PFSK-1 (cell line): ENCODE measurements around the gene MPZL1.

Experiments used
- FOXP2 ChIP-seq: optimal IDR thresholded peaks from 2 replicates; pipeline ENCODE3; 2011; ENCODE audit warnings: borderline replicate concordance, control low read depth, inconsistent platforms; ENCODE audit not compliant: insufficient read depth; ENCODE audit errors: extremely low read length, extremely low read depth
- POLR2AphosphoS5 ChIP-seq: IDR thresholded peaks from 2 replicates; pipeline ENCODE4 v1.6.1; 2012; ENCODE audit warnings: low read depth, mild to moderate bottlenecking, control low read depth, low read length, moderate library complexity
- SIN3A ChIP-seq: IDR thresholded peaks from 2 replicates; pipeline ENCODE4 v1.6.1; 2012; ENCODE audit warnings: mild to moderate bottlenecking, low read length, moderate library complexity, borderline replicate concordance; ENCODE audit not compliant: insufficient read depth
- TAF1 ChIP-seq: IDR thresholded peaks from 2 replicates; pipeline ENCODE4 v1.6.1; 2012; ENCODE audit warnings: low read length, control low read depth, borderline replicate concordance; ENCODE audit not compliant: insufficient read depth
- TF ChIP-seq, protein P1 (sequence below), 2 experiments: IDR thresholded peaks; 2 replicates each; pipeline versions ENCODE4 v1.6.1 to v1.8.0; 2011 to 2012; ENCODE audit warnings: low read depth in 2 of 2, low read length in 2 of 2, control low read depth in 1 of 2, inconsistent platforms in 1 of 2, mild to moderate bottlenecking in 1 of 2, moderate library complexity in 1 of 2; ENCODE audit not compliant: insufficient read depth in 1 of 2

Gene MPZL1

DNA sequence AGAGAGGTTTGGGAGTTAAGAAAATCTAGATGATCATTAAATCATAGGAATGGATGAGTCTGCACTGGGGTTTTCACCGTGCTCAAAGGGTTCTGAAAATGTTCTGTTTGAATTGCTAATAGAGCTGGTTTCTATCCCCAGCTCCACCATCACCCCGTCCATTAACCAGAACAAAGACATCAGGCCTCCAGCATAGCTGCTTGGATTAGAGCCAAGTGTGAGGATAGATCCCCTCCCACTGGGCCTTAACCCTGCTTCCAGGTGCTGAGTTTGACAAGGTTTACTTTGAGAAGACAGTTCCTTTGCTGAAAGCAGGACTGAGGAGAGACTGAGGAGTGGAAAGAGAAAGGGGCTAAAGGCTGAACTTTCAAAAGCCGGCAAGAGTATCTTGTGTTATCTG lies 48.3 kb downstream of the MPZL1 start:
- TF ChIP-seq FOXP2 = no peak
- TF ChIP-seq, protein P1, sequence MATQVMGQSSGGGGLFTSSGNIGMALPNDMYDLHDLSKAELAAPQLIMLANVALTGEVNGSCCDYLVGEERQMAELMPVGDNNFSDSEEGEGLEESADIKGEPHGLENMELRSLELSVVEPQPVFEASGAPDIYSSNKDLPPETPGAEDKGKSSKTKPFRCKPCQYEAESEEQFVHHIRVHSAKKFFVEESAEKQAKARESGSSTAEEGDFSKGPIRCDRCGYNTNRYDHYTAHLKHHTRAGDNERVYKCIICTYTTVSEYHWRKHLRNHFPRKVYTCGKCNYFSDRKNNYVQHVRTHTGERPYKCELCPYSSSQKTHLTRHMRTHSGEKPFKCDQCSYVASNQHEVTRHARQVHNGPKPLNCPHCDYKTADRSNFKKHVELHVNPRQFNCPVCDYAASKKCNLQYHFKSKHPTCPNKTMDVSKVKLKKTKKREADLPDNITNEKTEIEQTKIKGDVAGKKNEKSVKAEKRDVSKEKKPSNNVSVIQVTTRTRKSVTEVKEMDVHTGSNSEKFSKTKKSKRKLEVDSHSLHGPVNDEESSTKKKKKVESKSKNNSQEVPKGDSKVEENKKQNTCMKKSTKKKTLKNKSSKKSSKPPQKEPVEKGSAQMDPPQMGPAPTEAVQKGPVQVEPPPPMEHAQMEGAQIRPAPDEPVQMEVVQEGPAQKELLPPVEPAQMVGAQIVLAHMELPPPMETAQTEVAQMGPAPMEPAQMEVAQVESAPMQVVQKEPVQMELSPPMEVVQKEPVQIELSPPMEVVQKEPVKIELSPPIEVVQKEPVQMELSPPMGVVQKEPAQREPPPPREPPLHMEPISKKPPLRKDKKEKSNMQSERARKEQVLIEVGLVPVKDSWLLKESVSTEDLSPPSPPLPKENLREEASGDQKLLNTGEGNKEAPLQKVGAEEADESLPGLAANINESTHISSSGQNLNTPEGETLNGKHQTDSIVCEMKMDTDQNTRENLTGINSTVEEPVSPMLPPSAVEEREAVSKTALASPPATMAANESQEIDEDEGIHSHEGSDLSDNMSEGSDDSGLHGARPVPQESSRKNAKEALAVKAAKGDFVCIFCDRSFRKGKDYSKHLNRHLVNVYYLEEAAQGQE (IDR thresholded peaks at IDR 0.05; ENCODE audit: insufficient read depth in 1 of 2, low read depth in 2 of 2, low read length in 2 of 2) = no peak
- no peak for TF ChIP-seq POLR2AphosphoS5
- TF ChIP-seq SIN3A = no peak
- no peak for TF ChIP-seq TAF1

DNA sequence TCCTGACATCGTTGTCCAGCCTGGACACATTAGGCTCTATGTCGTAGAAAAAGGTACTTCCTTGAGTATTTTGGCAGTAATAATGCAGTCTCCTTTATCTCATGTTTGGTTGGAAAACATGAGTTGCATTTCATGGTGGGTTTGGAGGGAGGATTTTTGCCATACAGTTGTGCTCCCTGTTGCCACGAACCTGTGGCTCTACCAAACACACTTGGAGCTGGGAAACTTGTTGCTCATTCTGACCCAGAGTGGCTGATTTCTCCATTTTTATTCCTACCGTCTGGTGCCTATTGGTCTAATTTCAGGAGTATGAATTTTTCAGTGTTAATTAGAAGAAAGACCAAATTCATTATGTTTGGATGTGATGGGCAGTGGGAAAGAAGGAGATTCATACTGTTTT lies 50.7 kb downstream of the MPZL1 start:
- TF ChIP-seq POLR2AphosphoS5 (no peak), TAF1 (no peak), FOXP2 (no peak), SIN3A (no peak)
- TF ChIP-seq, protein P1 (IDR thresholded peaks at IDR 0.05; ENCODE audit: insufficient read depth in 1 of 2, low read depth in 2 of 2, low read length in 2 of 2) = no peak

DNA sequence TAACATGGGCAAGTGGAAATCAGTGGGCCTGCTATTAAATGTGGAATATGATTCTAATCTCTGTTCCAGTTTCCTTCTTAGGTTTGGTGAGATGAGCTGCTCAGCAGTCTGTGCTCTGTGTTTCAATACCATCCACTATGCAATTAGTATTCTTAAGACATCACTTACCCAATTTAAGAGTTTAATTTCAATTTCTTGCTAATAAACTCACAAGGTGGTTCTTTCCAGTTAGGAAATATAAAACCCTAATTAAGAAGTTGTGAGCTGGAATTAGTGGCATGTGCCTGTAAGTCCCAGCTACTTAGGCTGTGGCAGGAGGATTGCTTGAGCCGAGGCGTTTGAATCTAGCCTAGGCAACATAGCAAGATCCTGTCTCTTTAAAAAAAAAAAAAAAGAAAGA lies 51.7 kb downstream of the MPZL1 start:
- TF ChIP-seq FOXP2 (no peak), SIN3A (no peak), TAF1 (no peak), POLR2AphosphoS5 (no peak)
- TF ChIP-seq, protein P1 (IDR thresholded peaks at IDR 0.05; ENCODE audit: insufficient read depth in 1 of 2, low read depth in 2 of 2, low read length in 2 of 2) = no peak

DNA sequence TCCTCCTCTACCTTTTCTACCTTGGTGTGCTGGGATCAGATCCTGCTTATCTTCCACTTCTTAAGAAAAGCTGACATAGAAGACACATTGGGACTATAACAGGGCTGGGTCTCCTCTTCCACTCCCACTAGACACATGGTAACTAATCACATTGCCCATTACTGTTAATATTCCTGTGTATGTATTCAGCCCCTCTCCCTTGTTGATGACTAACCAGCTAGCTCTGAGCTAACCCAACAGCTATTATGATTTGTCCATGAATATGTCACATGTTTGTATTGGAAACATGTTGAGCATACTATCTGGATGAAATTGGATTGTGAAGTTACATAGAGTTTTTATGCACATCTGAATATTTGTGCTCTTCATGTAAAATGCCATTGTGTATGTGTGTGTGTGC lies 52.9 kb downstream of the MPZL1 start:
- TF ChIP-seq TAF1 (no peak), FOXP2 (no peak), POLR2AphosphoS5 (no peak), SIN3A (no peak)
- TF ChIP-seq, protein P1 (IDR thresholded peaks at IDR 0.05; ENCODE audit: insufficient read depth in 1 of 2, low read depth in 2 of 2, low read length in 2 of 2) = no peak

DNA sequence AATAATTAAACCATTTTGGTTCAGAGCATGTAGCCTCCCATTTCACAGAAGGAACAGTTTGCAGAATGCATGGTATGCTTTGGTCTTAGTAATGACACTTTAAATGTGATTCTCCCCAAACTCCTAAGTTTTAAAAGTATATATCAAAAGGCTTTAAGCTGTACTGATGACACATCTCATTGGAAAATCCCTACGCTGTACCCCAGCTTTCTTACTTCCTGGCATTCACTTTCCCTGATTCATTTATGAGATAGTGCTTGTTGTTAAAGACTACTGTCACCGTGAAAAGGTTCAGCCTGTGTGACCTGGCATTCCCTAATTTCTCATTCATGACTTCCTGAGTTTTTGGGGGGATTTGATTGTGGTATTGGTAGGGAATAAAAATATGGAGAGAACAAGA lies 53.4 kb downstream of the MPZL1 start:
- TF ChIP-seq TAF1 (no peak), SIN3A (no peak), FOXP2 (no peak), POLR2AphosphoS5 (no peak)
- TF ChIP-seq, protein P1 (IDR thresholded peaks at IDR 0.05; ENCODE audit: insufficient read depth in 1 of 2, low read depth in 2 of 2, low read length in 2 of 2) = no peak
